Activated CD4-positive, alpha-beta T cell treated with anti-CD3 and anti-CD28 coated beads, Interleukin-2, amount 10 ng/mL, durations not matched to agents 7 days and 5 days (primary cell): ENCODE measurements around the gene WNT7B. TPM values are rescaled to one million over a fixed set of nuclear protein-coding genes. Genes with fewer than 3 reads are reported as not detected.

ENCODE experiments used
- CTCF ChIA-PET: fragments of 350-600 bp; sonication (Branson Sonifier 250); formaldehyde crosslinking; loops from one replicate; lab custom pipeline; 2021; ENCODE audit warnings: antibody characterized with exemption; lab: Charles Lee
- POLR2A ChIA-PET: fragments of 350-600 bp; sonication (Branson Sonifier 250); formaldehyde crosslinking; loops from one replicate; lab custom pipeline; 2021; ENCODE audit warnings: antibody characterized with exemption; lab: Charles Lee
- DNase-seq: peaks from one replicate; pipeline ENCODE4 v3.0.0-alpha.2; 2020
- H3K27ac Mint-ChIP-seq: one replicate; pipeline ENCODE4 v1.8.0; 2021; ENCODE audit warnings: mild to moderate bottlenecking, moderate library complexity, mixed read lengths
- H3K27me3 Mint-ChIP-seq: one replicate; pipeline ENCODE4 v1.8.0; 2021; ENCODE audit warnings: mixed read lengths
- H3K36me3 Mint-ChIP-seq: one replicate; pipeline ENCODE4 v1.8.0; 2021; ENCODE audit warnings: low read depth, mixed read lengths
- H3K4me1 Mint-ChIP-seq: one replicate; pipeline ENCODE4 v1.8.0; 2021; ENCODE audit warnings: mixed read lengths
- H3K4me3 Mint-ChIP-seq: one replicate; pipeline ENCODE4 v1.8.0; 2021; ENCODE audit warnings: mild to moderate bottlenecking, moderate library complexity, mixed read lengths
- H3K9me3 Mint-ChIP-seq: one replicate; pipeline ENCODE4 v1.8.0; 2021; ENCODE audit warnings: mixed read lengths
- total RNA-seq, 2 experiments: library from RNA; stranded (reverse); gene quantifications; one replicate each; pipeline ENCODE4 v1.2.3, GENCODE V29; 2021

The WNT7B gene
- total RNA-seq, 2 experiments from 2014 or later = not detected

- CTCF ChIA-PET = no interaction called here
- Mint-ChIP-seq H3K27ac (no peak overlapping the region), H3K27me3 (peaks cover 5% of the 10 kb centered on the region), H3K4me3 (no peak overlapping the region), H3K9me3 (no peaks in the 10 kb centered on the region), H3K4me1 (no peaks in the 10 kb centered on the region), H3K36me3 (no peaks in the 10 kb centered on the region)
- POLR2A ChIA-PET = no interaction called here
- no peak for DNase-seq
Measured at GRCh38 chr22:45908961-45909360, 68.0 kb downstream of the WNT7B start.

- Mint-ChIP-seq H3K27me3 (peaks cover 5% of the 10 kb centered on the region), H3K27ac (peak overlapping the region; percentile 36), H3K36me3 (no peaks in the 10 kb centered on the region), H3K9me3 (no peaks in the 10 kb centered on the region), H3K4me1 (no peaks in the 10 kb centered on the region), H3K4me3 (no peak overlapping the region)
- ChIA-PET POLR2A (no interaction called here), CTCF (no interaction called here)
- DNase-seq = no peak
Measured at GRCh38 chr22:45907996-45908395, 69.0 kb downstream of the WNT7B start.

- H3K4me1 Mint-ChIP-seq = no peaks in the 10 kb centered on the region
- H3K36me3 Mint-ChIP-seq = no peaks in the 10 kb centered on the region
- H3K27ac Mint-ChIP-seq = no peak overlapping the region
- POLR2A ChIA-PET = no interaction called here
- CTCF ChIA-PET = no interaction called here
- DNase-seq = no peak
- peaks cover 5% of the 10 kb centered on the region for H3K27me3 Mint-ChIP-seq
- H3K4me3 Mint-ChIP-seq = no peak overlapping the region
- no peaks in the 10 kb centered on the region for H3K9me3 Mint-ChIP-seq
Measured at GRCh38 chr22:45907378-45907777, 69.6 kb downstream of the WNT7B start.

- Mint-ChIP-seq H3K9me3 (no peaks in the 10 kb centered on the region), H3K27me3 (peaks cover 5% of the 10 kb centered on the region), H3K27ac (no peak overlapping the region), H3K4me1 (no peaks in the 10 kb centered on the region), H3K4me3 (no peak overlapping the region), H3K36me3 (no peaks in the 10 kb centered on the region)
- CTCF ChIA-PET = no interaction called here
- DNase-seq = no peak
- POLR2A ChIA-PET = no interaction called here
Measured at GRCh38 chr22:45906946-45907345, 70.0 kb downstream of the WNT7B start.

GRCh38 chr22:45905924-45906865 lies 70.8 kb downstream of the WNT7B start:
- H3K4me3 Mint-ChIP-seq = no peak overlapping the region
- H3K27ac Mint-ChIP-seq = no peak overlapping the region
- H3K27me3 Mint-ChIP-seq = peaks cover 5% of the 10 kb centered on the region
- DNase-seq = no peak
- H3K4me1 Mint-ChIP-seq = no peaks in the 10 kb centered on the region
- ChIA-PET POLR2A (no interaction called here), CTCF (interaction anchor here (0.8 kb wide), 1 partner anchor 19 kb away, joined by 3 read pairs; no protein-coding TSS in a partner anchor)
- no peaks in the 10 kb centered on the region for H3K9me3 Mint-ChIP-seq
- no peaks in the 10 kb centered on the region for H3K36me3 Mint-ChIP-seq

- no peaks in the 10 kb centered on the region for H3K9me3 Mint-ChIP-seq
- H3K4me1 Mint-ChIP-seq = no peaks in the 10 kb centered on the region
- no peaks in the 10 kb centered on the region for H3K36me3 Mint-ChIP-seq
- H3K27me3 Mint-ChIP-seq = peaks cover 5% of the 10 kb centered on the region
- ChIA-PET CTCF (interaction anchor here (0.8 kb wide), 1 partner anchor 20 kb away, joined by 3 read pairs; no protein-coding TSS in a partner anchor), POLR2A (no interaction called here)
- no peak overlapping the region for H3K27ac Mint-ChIP-seq
- no peak overlapping the region for H3K4me3 Mint-ChIP-seq
- DNase-seq = no peak
Measured at GRCh38 chr22:45905326-45905923, 71.5 kb downstream of the WNT7B start.

GRCh38 chr22:45904236-45904635 lies 72.7 kb downstream of the WNT7B start:
- H3K4me3 Mint-ChIP-seq = no peak overlapping the region
- POLR2A ChIA-PET = no interaction called here

GRCh38 chr22:45903355-45904135 lies 73.4 kb downstream of the WNT7B start:
- H3K36me3 Mint-ChIP-seq = no peaks in the 10 kb centered on the region
- ChIA-PET POLR2A (no interaction called here), CTCF (interaction anchor here (0.5 kb wide), 1 partner anchor 489 kb away, joined by 3 read pairs; no protein-coding TSS in a partner anchor)

More at GRCh38 chr22:45904236-45904635, 72.7 kb downstream of the WNT7B start:
- H3K27me3 Mint-ChIP-seq = peaks cover 5% of the 10 kb centered on the region
- no peaks in the 10 kb centered on the region for H3K36me3 Mint-ChIP-seq
- H3K9me3 Mint-ChIP-seq = no peaks in the 10 kb centered on the region
- DNase-seq = no peak
- no peak overlapping the region for H3K27ac Mint-ChIP-seq
- CTCF ChIA-PET = interaction anchor here (0.5 kb wide), 1 partner anchor 490 kb away, joined by 3 read pairs; no protein-coding TSS in a partner anchor
- H3K4me1 Mint-ChIP-seq = no peaks in the 10 kb centered on the region

GRCh38 chr22:45897736-45898135 lies 79.2 kb downstream of the WNT7B start:
- Mint-ChIP-seq H3K27ac (no peak overlapping the region), H3K9me3 (no peaks in the 10 kb centered on the region), H3K4me1 (no peaks in the 10 kb centered on the region), H3K4me3 (no peak overlapping the region), H3K36me3 (no peaks in the 10 kb centered on the region), H3K27me3 (no peaks in the 10 kb centered on the region)
- DNase-seq = no peak
- POLR2A ChIA-PET = no interaction called here
- CTCF ChIA-PET = no interaction called here

More at GRCh38 chr22:45903355-45904135, 73.4 kb downstream of the WNT7B start:
- Mint-ChIP-seq H3K9me3 (no peaks in the 10 kb centered on the region), H3K4me3 (no peak overlapping the region), H3K27ac (no peak overlapping the region), H3K4me1 (no peaks in the 10 kb centered on the region), H3K27me3 (peaks cover 5% of the 10 kb centered on the region)
- DNase-seq = no peak

- DNase-seq = no peak
- Mint-ChIP-seq H3K4me3 (no peak overlapping the region), H3K9me3 (no peaks in the 10 kb centered on the region), H3K27ac (no peak overlapping the region), H3K36me3 (no peaks in the 10 kb centered on the region), H3K4me1 (no peaks in the 10 kb centered on the region), H3K27me3 (no peaks in the 10 kb centered on the region)
- ChIA-PET POLR2A (no interaction called here), CTCF (interaction anchor here (1.1 kb wide), 1 partner anchor 19 kb away, joined by 3 read pairs; no protein-coding TSS in a partner anchor)
Measured at GRCh38 chr22:45896964-45897538, 79.9 kb downstream of the WNT7B start.

GRCh38 chr22:45896153-45896951 lies 80.6 kb downstream of the WNT7B start:
- Mint-ChIP-seq H3K4me1 (no peaks in the 10 kb centered on the region), H3K4me3 (no peak overlapping the region), H3K27ac (no peak overlapping the region), H3K9me3 (no peaks in the 10 kb centered on the region), H3K36me3 (no peaks in the 10 kb centered on the region), H3K27me3 (no peaks in the 10 kb centered on the region)
- no peak for DNase-seq
- ChIA-PET POLR2A (no interaction called here), CTCF (interaction anchor here (1.1 kb wide), 1 partner anchor 20 kb away, joined by 3 read pairs; no protein-coding TSS in a partner anchor)
